ENCODE data around the gene ADGRV1. TPM values are rescaled to one million over a fixed set of nuclear protein-coding genes. Genes with fewer than 3 reads are reported as not detected.

Gene ADGRV1
- polyA plus RNA-seq, 3 donors: 0.18 to 0.33 TPM; not detected in 1

DNA sequence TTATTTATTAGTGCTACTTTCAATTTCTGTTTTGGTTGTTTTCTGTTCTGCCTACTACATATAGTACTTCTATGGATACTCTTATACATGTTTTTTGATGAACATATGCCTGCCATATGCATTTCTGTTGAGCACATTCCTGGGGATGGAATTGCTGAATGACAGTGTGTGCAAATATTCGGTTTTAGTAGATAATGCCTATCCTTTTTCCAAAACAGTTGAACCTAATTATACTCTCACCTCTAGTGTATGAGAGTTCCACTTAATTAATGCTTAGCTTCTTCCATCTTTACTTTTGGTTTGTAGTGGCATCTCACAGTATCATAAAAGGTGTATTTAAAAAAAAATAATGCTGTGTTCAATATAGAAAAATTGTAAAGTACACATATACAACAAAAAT lies 96.8 kb downstream of the ADGRV1 start:
- Mint-ChIP-seq H3K36me3 (no peaks in the 10 kb centered on the region), H3K4me3 (no peak overlapping the region), H3K27me3 (ENCODE audit: low read depth in 3 of 3) (no peaks in the 10 kb centered on the region), H3K4me1 (no peaks in the 10 kb centered on the region), H3K9me3 (peaks cover 0 to 3% (median 0%) of the 10 kb centered on the region in 7 donors), H3K27ac (no peak overlapping the region)
- Histone ChIP-seq H3K27ac (ENCODE audit: low read depth in 1 of 2, low read length in 2 of 2) (no peak overlapping the region), H3K4me2 (replicated peaks; ENCODE audit: extremely low read depth, low read length, poor library complexity, severe bottlenecking) (no peak overlapping the region), H2AFZ (ENCODE audit: insufficient read depth, low read depth, low read length, poor library complexity, severe bottlenecking) (no peak overlapping the region), H3K79me2 (ENCODE audit: insufficient read depth, low read length) (no peaks in the 10 kb centered on the region), H3K36me3 (replicated peaks in 1 of 2; ENCODE audit: control insufficient read depth in 1 of 2, insufficient read depth in 2 of 2, low read length in 2 of 2) (no peaks in the 10 kb centered on the region), H3K9me3 (replicated peaks in 1 of 2; ENCODE audit: control insufficient read depth in 1 of 2, insufficient read depth in 1 of 2, low read length in 2 of 2) (no peaks in the 10 kb centered on the region), H3K27me3 (ENCODE audit: control insufficient read depth in 2 of 2, insufficient read depth in 2 of 2, low read length in 2 of 2) (no peaks in the 10 kb centered on the region), H3K4me1 (ENCODE audit: control insufficient read depth in 1 of 2, insufficient read depth in 2 of 2, low read length in 2 of 2) (no peaks in the 10 kb centered on the region), H4K20me1 (ENCODE audit: insufficient read depth, low read length) (no peaks in the 10 kb centered on the region), H3K9ac (ENCODE audit: insufficient read depth, low read length, poor library complexity, severe bottlenecking) (no peak overlapping the region), H3K4me3 (replicated peaks in 1 of 3; ENCODE audit: low read depth in 2 of 3, low read length in 3 of 3) (no peak overlapping the region)
- no peak for DNase-seq
- TF ChIP-seq, protein P1, sequence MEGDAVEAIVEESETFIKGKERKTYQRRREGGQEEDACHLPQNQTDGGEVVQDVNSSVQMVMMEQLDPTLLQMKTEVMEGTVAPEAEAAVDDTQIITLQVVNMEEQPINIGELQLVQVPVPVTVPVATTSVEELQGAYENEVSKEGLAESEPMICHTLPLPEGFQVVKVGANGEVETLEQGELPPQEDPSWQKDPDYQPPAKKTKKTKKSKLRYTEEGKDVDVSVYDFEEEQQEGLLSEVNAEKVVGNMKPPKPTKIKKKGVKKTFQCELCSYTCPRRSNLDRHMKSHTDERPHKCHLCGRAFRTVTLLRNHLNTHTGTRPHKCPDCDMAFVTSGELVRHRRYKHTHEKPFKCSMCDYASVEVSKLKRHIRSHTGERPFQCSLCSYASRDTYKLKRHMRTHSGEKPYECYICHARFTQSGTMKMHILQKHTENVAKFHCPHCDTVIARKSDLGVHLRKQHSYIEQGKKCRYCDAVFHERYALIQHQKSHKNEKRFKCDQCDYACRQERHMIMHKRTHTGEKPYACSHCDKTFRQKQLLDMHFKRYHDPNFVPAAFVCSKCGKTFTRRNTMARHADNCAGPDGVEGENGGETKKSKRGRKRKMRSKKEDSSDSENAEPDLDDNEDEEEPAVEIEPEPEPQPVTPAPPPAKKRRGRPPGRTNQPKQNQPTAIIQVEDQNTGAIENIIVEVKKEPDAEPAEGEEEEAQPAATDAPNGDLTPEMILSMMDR (IDR thresholded peaks at IDR 0.05): no peak
- intact Hi-C loops (cut with micrococcal nuclease): no loop called here
- WGBS (ENCODE audit: insufficient coverage): no CpG with 5 or more reads among the region's 1 CpG

DNA sequence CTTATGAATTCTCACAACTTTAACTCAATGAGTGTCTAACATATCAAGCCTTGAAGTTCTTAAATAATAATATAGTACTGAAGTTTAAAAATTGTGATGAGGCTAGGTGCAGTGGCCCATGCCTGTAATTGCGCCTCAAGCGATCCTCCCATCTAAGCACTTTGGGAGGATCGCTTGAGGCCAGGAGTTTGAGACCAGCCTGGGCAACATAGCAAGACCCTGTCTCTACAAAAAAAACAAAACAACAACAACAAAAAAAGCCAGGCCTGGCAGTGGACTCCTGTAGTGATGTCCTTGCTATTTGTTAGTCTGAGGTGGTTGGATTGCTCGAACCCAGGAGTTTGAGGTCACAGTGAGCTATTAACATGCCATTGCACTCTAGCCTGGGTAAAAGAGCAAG lies 98.4 kb downstream of the ADGRV1 start:
- Histone ChIP-seq H3K4me3 (replicated peaks in 1 of 3; ENCODE audit: low read depth in 2 of 3, low read length in 3 of 3) (no peak overlapping the region), H4K20me1 (ENCODE audit: insufficient read depth, low read length) (no peaks in the 10 kb centered on the region), H3K9ac (ENCODE audit: insufficient read depth, low read length, poor library complexity, severe bottlenecking) (no peak overlapping the region), H3K27me3 (ENCODE audit: control insufficient read depth in 2 of 2, insufficient read depth in 2 of 2, low read length in 2 of 2) (no peaks in the 10 kb centered on the region), H3K79me2 (ENCODE audit: insufficient read depth, low read length) (no peaks in the 10 kb centered on the region), H3K27ac (ENCODE audit: low read depth in 1 of 2, low read length in 2 of 2) (no peak overlapping the region), H2AFZ (ENCODE audit: insufficient read depth, low read depth, low read length, poor library complexity, severe bottlenecking) (no peak overlapping the region), H3K4me2 (replicated peaks; ENCODE audit: extremely low read depth, low read length, poor library complexity, severe bottlenecking) (no peak overlapping the region), H3K9me3 (replicated peaks in 1 of 2; ENCODE audit: control insufficient read depth in 1 of 2, insufficient read depth in 1 of 2, low read length in 2 of 2) (no peaks in the 10 kb centered on the region), H3K36me3 (replicated peaks in 1 of 2; ENCODE audit: control insufficient read depth in 1 of 2, insufficient read depth in 2 of 2, low read length in 2 of 2) (no peaks in the 10 kb centered on the region), H3K4me1 (ENCODE audit: control insufficient read depth in 1 of 2, insufficient read depth in 2 of 2, low read length in 2 of 2) (no peaks in the 10 kb centered on the region)
- TF ChIP-seq, protein P1 (IDR thresholded peaks at IDR 0.05): no peak
- Mint-ChIP-seq H3K36me3 (no peaks in the 10 kb centered on the region), H3K27ac (no peak overlapping the region), H3K9me3 (peaks cover 0 to 3% (median 0%) of the 10 kb centered on the region in 7 donors), H3K27me3 (ENCODE audit: low read depth in 3 of 3) (no peaks in the 10 kb centered on the region), H3K4me1 (no peaks in the 10 kb centered on the region), H3K4me3 (no peak overlapping the region)
- no peak for DNase-seq
- intact Hi-C loops (cut with micrococcal nuclease): no loop called here
- WGBS (ENCODE audit: insufficient coverage): 50% methylated on average over 2 of the region's 4 CpGs

All from CD14-positive monocyte (primary cell).